G401 (cell line): ENCODE results near the gene RMND5B. TPM values are rescaled to one million over a fixed set of nuclear protein-coding genes. Genes with fewer than 3 reads are reported as not detected.

Source experiments
- DNase-seq: peaks from one replicate; pipeline ENCODE4 v3.0.0-alpha.2; 2015; ENCODE audit warnings: low spot score
- in situ Hi-C: cut with HindIII; loops from 2 replicates; pipeline ENCODE4 v1.10.0; 2016; ENCODE audit warnings: low sequenced_read_pairs, mixed read lengths
- total RNA-seq: library from RNA; depleted of rRNA; stranded (reverse); fragments of >200 nt; shearing (Covaris generic); gene quantifications from 2 replicates; pipeline ENCODE4 v1.2.3, GENCODE V29; 2014

Gene RMND5B
- total RNA-seq, 1 experiment from 2014 or later: 40.5 TPM

GRCh38 chr5:178112545-178112944 lies 18.3 kb upstream of the RMND5B start:
- in situ Hi-C loops: no loop called here
- no peak for DNase-seq

- peak; percentile 31 for DNase-seq
- in situ Hi-C loops: no loop called here
Observed at GRCh38 chr5:178113141-178113787, 17.6 kb upstream of the RMND5B start, which contains the start of gene N4BP3. TSS of gene N4BP3 (plus strand) at chr5:178113532. CDS start at chr5:178119584, 6,052 bp downstream.

- in situ Hi-C loops: no loop called here
- no peak for DNase-seq
Observed at GRCh38 chr5:178113841-178114324, 16.9 kb upstream of the RMND5B start.

- in situ Hi-C loops: no loop called here
Observed at GRCh38 chr5:178114325-178115135, 16.3 kb upstream of the RMND5B start.

GRCh38 chr5:178115136-178115813 lies 15.5 kb upstream of the RMND5B start:
- DNase-seq: no peak
- in situ Hi-C loops: no loop called here

More at GRCh38 chr5:178114325-178115135, 16.3 kb upstream of the RMND5B start:
- peak; percentile 53 for DNase-seq

GRCh38 chr5:178115814-178116142 lies 15.0 kb upstream of the RMND5B start:
- in situ Hi-C loops: no loop called here
- DNase-seq: no peak

- DNase-seq: no peak
- in situ Hi-C loops: no loop called here
Observed at GRCh38 chr5:178116143-178116885, 14.5 kb upstream of the RMND5B start.

GRCh38 chr5:178117923-178118701 lies 12.7 kb upstream of the RMND5B start:
- DNase-seq: no peak
- in situ Hi-C loops: no loop called here

- no peak for DNase-seq
- in situ Hi-C loops: no loop called here
Observed at GRCh38 chr5:178119915-178120606, 10.8 kb upstream of the RMND5B start.

- in situ Hi-C loops: no loop called here
- DNase-seq: peak; percentile 91
Observed at GRCh38 chr5:178120607-178121357, 10.0 kb upstream of the RMND5B start.

GRCh38 chr5:178121391-178122276 lies 9.2 kb upstream of the RMND5B start:
- in situ Hi-C loops: no loop called here
- DNase-seq: peak; percentile 66

GRCh38 chr5:178122346-178122745 lies 8.5 kb upstream of the RMND5B start:
- in situ Hi-C loops: no loop called here
- no peak for DNase-seq

GRCh38 chr5:178123094-178123965 lies 7.5 kb upstream of the RMND5B start:
- DNase-seq: no peak
- in situ Hi-C loops: no loop called here

- in situ Hi-C loops: no loop called here
- DNase-seq: no peak
Observed at GRCh38 chr5:178123966-178124925, 6.6 kb upstream of the RMND5B start.
